OCI-LY7 (cell line): ENCODE measurements around the gene HOXA7.

Experiments
- EZH2phosphoT487 ChIP-seq: fragments of 200-600 bp; sonication (generic); IDR thresholded peaks from 2 replicates; pipeline ENCODE4 v1.6.1; 2018; ENCODE audit warnings: low read depth, borderline replicate concordance, mild to moderate bottlenecking, mixed run types, antibody characterized with exemption, low read length, moderate library complexity, mixed read lengths
- TF ChIP-seq, protein P1 (sequence below): fragments of 200-600 bp; sonication (generic); conservative IDR thresholded peaks from 2 replicates; pipeline ENCODE4 v1.5.1; 2014; ENCODE audit warnings: mild to moderate bottlenecking, antibody characterized with exemption, low read length, moderate library complexity, mixed read lengths

DNA sequence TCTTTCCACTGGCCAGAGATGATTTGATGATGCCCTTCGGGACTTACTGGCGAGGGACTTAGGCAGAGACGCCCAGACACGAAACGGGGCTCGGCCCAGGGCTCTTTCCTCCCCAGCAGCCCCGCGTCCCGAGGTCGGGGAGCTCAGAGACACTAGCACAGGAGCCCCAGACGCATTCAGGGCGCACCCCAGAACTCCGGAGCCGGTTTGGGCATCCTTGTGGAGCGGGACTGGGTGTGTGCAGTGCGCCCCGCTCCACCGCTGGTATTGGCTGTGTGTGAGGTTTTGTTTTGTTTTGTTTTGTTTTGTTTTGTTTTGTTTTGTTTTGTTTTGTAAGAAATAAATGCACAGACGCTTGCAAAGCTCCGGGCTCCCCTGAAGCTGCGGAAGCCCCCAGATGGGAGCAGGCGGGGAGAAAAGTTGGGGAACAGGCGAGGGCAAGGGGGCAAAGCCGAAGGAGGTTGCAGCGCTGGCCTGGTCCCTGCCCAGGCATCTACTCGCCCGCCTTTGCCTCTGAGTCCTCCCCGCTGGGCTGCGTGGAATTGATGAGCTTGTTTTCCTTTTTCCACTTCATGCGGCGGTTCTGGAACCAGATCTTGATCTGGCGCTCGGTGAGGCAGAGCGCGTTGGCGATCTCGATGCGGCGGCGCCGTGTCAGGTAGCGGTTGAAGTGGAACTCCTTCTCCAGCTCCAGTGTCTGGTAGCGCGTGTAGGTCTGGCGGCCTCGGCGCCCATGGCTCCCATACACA lies 11.1 kb downstream of the HOXA7 start:
- TF ChIP-seq, protein P1, sequence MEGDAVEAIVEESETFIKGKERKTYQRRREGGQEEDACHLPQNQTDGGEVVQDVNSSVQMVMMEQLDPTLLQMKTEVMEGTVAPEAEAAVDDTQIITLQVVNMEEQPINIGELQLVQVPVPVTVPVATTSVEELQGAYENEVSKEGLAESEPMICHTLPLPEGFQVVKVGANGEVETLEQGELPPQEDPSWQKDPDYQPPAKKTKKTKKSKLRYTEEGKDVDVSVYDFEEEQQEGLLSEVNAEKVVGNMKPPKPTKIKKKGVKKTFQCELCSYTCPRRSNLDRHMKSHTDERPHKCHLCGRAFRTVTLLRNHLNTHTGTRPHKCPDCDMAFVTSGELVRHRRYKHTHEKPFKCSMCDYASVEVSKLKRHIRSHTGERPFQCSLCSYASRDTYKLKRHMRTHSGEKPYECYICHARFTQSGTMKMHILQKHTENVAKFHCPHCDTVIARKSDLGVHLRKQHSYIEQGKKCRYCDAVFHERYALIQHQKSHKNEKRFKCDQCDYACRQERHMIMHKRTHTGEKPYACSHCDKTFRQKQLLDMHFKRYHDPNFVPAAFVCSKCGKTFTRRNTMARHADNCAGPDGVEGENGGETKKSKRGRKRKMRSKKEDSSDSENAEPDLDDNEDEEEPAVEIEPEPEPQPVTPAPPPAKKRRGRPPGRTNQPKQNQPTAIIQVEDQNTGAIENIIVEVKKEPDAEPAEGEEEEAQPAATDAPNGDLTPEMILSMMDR: no peak
- TF ChIP-seq EZH2phosphoT487: no peak
